HG03095 (cell line): ENCODE results near the gene TDP2.
A peak's percentile ranks its signal among the peaks of the same experiment; 100 is the strongest.
"Not testable (repeated sequence)": the region's sequence is repeated elsewhere in the genome, so short reads cannot be mapped to it uniquely, and the experiment has no call there.

Experiments used
- ATAC-seq: cut with Tn5 transposase; IDR thresholded peaks from one replicate; pipeline ENCODE4 v1.9.1; 2021; ENCODE audit warnings: moderate library complexity; ENCODE audit not compliant: unreplicated experiment

Gene TDP2, protein sequence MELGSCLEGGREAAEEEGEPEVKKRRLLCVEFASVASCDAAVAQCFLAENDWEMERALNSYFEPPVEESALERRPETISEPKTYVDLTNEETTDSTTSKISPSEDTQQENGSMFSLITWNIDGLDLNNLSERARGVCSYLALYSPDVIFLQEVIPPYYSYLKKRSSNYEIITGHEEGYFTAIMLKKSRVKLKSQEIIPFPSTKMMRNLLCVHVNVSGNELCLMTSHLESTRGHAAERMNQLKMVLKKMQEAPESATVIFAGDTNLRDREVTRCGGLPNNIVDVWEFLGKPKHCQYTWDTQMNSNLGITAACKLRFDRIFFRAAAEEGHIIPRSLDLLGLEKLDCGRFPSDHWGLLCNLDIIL

DNA sequence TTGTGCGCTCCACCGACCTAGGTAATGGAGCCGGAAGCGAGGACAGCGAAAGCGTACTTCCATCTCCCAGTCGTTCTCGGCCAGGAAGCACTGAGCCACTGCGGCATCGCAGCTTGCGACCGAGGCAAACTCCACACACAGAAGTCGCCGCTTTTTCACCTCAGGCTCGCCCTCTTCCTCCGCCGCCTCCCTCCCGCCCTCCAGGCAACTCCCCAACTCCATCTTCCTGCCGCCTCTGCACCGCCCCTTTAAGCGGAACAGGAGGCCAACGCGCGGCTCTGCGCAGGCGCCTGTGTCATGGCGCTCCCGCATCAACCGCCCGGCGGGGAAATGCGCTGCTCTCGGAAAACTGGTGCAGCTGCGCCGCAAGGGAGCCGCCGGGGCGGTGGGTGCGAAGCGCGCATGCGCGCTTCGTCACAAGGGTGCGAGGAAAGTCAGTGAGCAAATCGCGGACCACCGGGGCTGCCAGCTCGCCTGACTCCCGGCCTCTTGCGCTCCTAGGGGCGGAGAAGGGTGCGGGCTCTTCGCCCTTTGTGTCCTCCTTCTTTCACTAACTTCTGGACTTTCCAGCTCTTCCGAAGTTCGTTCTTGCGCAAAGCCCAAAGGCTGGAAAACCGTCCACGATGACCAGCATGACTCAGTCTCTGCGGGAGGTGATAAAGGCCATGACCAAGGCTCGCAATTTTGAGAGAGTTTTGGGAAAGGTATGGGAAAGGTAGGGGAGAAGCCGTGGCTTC is at the start of gene TDP2, which contains the start of gene ACOT13:
TSS of gene TDP2 (minus strand) at position 259 of the 737 bp plus-strand sequence. CDS start at position 222, 37 bp downstream.
TSS of gene ACOT13 (plus strand) at position 437 of the 737 bp plus-strand sequence. CDS start at position 624, 187 bp downstream.
- ATAC-seq: peak; percentile 95

DNA sequence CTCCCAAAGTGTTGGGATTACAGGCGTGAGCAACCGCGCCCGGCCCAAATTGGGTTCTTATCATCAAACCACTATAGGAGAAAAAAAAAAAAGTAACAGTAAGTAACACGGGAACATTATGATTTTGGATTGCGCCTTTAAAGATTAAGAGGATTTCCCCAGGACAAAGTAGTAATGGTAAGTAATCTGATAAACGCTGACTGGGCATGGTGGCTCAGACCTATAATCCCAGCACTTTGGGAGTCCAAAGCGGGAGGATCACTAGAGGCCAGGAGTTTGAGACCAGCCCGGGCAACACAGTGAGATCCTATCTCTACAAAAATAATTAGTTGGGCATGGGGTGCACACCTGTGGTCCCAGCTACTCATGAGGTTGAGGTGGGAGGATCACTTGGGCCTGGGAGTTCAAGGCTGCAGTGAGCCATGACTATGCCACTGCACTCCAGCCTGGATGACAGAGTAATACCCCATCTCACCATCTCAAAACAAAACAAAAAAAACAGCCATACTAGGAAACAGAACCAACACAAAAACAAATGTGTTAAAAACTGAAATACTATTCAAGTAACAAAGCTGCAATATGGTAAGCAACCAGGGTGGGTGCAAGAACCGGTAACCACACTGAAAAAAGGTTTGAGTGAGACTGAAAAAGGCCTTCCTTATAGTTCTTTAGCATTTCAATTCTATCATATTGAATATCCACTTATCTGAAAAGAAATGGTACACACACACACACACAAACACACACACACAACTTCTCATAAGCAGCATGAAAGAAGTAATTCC is 44.0 kb upstream of the TDP2 start:
- ATAC-seq: no peak

DNA sequence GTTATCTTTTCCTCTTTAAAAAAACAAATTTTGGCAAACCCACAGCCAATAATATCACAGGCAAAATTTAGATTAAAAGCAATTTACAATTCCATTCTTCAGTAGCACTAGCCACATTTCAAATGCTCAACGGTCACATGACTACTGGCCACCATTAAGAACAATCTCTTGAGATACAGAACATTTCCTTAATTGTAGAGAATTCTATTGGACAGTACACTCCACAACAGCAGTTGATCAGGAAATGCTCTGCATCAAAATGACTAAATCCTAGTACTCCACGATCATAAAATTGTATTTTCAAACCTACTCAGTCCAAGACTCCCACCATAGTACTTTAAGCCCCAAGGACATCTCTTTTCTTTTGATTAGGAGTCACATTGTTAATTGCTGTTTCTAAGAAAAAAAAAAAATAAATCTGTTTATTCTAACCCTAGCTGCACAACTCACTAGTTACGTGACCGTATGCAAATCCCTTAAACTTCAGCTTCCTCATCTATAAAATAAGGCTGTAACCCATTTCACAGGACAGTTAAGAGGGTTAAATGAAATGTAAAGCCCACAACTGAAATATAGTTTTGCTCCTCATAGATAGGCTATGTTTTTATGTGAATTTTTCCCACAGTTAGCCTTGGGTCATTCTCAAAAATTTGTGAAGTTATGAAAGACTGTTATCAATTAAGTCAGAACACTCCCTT is 42.5 kb upstream of the TDP2 start:
- no peak for ATAC-seq

DNA sequence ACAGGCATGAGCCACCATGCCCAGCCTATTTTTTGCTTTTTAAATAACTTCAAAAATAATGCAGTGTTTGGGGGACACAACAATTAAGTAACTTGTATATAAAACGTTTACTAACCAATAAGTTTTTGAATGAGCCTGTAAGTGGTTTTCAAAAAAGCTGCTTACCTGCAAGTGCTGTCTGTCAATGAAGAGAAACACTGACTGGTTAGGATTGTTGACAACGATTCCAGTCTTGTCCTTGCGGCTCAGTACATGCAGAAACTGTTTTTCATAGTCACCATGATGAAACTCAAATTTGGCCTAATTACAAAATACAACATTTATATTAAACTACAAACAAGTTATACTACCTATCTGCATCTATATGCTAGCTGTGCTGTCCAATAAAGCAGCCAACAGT is 41.9 kb upstream of the TDP2 start:
- no peak for ATAC-seq

DNA sequence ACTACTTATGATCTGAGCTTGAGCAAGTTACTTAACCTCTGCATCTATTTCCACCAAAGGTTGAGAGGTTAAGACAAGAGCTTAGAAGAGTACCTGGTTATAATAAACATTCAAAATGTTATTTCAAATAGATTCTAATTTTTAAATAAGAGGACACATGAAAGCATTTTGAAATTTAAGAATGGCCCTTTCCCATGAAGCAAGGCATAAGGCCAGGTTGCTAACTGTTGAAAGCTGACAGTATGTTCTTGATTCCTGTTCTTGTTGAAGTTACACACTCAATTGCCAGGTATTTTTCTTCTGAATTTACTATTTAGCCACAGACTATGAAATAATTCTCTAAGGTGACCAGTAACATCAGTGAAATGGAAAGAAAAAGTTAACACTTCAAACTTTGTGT is 37.8 kb upstream of the TDP2 start:
- ATAC-seq: no peak

DNA sequence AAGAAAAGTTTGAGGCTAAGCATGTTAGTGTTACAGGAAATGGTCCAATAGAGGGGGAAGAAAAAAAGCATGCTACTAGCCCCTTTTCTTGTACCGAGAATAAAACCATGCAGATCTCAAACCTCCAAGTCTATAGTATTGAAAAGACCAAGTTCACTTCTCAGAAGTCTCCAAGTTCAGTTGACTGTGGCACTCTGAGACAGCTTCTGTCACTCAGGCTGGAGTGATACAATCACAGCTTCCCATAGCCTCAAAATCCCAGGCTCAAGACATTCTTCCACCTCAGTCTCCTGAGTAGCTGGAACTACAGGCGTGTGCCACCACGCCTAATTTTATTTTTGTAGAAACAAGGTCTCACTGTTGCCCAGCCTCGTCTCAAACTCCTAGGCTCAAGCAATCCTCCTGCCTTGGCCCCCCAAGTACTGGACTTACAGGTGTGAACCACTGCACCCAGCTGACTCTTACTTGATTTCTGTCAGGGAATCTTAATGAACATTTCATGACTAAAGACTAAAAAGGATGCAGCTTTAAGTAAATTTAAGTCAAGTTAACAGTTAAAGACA is 36.1 kb upstream of the TDP2 start:
- no peak for ATAC-seq

DNA sequence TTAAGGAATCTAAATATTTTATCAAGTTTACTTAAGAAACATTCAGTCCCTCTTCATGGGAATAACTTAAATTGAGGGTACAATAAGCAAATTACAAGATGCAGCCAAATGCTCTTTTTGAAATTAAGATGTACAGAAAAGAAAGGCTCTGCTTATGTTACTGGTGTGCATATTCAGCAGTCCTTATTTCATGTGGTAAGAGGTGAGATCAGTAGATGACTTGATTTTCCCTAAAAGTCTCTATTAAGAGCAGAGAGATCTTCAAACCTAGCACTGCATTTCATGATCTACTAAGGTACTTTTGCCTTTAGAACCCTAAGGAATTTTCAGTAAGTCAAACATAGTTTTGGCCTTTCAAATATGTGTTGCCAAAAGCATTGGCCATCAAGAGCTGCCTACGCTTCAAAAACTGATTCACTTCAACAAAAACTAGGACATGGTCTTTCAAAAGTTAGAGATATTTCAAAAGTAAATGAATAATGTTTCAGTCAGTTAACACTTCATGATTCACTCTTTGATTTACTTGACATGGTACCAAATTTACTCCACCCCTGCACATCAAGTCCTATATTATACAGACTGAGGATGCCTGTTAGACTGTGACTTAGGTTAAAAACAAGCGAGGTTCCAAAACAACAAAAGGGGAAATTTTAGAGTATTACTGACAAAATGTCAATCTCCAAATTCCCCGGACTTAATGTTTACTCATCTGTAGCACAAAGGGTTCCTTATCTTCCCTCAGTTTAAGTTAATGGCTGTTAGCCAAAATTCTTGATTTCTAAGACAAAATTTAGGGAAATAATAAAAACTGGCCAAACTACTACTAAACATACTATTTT is 33.0 kb upstream of the TDP2 start:
- ATAC-seq: no peak

DNA sequence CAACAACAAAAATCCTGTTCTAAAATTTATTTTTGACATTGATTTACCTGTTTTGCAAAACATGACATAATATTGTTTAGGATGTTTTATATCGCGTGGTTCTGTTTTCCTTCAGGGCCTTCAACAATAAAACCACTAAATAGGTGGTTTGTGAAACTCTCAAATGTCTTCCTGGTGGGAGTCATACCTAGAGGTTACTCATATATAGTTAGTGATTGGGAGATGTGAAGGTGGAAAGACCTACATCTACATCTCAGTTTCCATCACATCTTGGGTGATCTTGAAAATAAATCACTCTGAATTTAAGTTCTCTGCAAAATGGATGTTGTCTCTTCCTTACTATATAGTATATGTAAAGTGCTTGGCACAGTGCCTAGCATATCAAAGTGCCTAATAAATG is 29.4 kb upstream of the TDP2 start:
- ATAC-seq: no peak

DNA sequence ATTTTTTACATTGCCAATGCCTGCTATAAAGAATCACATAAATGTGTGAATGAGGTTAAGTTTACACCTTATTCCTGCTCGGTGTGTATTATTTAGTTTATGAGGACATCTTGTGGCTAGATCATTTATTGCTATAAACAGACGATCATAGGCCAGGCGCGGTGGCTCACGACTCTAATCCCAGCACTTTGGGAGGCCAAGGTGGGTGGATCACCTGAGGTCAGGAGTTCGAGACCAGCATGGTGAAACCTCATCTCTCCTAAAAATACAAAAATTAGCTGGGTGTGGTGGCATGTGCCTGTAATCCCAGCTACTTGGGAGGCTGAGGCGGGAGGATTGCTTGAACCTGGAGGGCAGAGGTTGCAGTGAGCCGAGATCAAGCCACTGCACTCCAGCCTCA is 28.9 kb upstream of the TDP2 start:
- not testable (repeated sequence) for ATAC-seq

DNA sequence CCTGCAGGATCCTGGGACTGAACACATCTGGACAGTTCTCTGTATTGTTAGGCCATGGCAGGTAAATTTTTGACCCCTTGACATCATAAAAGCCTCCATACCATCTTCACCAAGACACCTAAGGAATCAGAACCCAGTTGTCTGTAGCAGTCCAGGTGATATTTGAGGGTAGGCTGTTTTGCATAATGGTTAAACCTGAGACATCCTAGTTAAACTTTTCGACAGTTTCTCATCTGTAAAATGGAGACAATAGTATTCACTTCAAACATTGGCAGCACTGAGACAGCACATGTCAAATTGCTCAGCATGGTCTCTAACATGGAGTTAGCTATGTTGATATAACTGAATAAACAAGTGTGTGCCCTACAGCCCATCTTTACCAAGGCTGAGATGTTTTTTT is 27.5 kb upstream of the TDP2 start:
- ATAC-seq: no peak

DNA sequence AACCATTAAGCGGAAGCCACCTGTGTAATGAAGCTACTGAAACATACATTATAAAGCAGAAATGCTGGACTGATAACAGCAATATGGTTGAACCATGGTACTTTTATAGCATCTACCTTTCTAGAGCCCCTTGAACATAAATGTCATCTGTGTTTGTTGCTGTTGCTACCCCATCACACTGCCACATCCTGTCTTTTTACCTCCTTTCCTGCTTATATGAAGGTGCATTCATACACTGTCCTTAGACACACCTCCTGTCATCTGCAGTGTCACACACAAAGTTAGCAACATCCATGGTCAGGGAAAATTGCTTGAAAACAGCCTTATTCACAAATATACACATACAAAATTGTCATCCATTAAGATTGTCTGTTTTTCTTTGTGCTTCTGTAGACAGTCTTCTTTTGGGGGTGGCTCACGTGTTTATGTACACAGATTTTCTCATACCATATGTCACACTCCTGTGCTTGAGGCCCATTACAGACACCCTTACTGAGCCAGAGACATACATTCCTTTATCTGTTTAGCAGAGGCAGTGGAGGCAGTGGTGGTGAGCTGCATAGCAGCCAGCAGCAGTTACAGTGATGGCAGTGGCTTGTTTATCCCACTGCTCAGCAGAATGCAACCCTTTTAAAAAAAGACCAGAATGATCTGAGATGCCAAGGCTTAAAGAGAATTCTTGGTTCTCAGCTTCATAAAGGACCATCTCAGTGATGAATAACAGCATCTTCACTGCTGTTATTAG is 26.3 kb upstream of the TDP2 start:
- no peak for ATAC-seq

DNA sequence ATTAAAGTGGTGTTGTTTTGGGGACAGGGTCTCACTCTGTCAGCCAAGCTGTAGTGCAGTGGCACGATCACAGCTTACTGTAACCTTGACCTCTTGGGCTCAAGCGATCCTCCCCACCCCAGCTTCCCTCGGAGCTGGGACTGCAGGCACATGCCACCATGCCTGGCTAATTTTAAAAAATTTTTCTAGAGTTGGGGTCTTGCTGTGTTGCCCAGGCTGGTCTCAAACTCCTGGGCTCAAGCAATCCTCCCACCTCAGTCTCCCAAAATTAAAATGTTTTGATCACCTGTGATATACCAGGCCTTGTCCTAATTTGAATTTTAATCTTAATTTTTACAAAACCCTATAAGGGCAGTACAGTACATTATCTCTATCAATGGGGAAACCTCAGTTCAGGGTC is 25.7 kb upstream of the TDP2 start:
- ATAC-seq: no peak

DNA sequence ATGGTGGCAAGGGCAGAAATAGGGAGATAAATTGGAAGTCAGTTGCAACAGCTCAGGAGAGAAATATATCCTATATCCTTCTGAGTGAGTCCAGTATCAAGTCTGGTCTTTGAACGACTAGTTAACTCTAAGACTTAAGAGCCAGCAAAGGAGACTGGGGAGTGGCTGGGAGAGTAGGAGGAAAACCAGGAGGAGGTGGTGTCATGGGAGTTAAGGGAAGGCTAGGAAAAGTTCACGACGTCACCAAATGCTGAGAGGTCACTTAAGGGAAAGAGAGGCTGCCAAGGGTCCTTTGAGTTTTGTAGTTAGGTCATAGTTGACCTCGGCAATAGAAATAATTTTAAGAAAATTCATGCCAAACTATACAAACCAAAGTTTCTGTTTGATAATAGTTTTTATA is 25.3 kb upstream of the TDP2 start:
- no peak for ATAC-seq

DNA sequence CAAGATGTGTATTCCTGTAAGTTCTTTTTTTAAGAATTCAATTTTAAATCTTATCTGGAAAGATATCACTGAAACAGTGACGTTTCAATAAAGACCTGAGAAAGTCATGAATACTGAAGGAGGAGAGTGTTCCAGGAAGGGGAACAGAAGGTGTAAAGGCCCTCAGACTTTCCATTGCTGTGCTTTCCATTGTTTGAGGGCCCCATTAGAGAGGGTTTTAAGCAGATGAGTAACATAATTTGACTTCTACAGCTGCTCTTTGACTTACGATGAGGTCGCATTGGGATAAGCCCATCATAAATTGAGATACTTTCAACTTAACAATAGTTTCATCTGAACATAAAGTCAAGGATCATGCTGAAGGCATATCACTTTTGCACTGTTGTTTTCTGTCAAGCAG is 24.9 kb upstream of the TDP2 start:
- no peak for ATAC-seq

DNA sequence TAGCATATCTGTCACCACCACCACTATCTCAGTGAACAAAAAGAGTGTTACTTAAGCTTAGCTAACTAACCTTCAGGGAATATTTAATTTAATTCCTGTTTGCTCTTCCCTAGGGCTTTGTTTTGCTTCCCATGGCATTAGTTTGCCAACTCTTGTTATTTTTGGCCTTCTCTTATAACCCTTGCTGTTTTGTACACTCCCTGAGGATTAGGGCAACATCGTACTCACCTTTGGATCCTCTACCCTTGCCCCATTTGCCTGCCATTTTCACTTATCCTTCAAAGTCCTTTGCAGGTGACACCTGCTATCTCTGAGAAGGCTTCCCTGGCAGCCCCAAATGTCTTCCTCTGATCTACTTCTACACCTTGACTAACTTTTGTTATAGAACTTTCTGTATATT is 23.9 kb upstream of the TDP2 start:
- ATAC-seq: no peak

DNA sequence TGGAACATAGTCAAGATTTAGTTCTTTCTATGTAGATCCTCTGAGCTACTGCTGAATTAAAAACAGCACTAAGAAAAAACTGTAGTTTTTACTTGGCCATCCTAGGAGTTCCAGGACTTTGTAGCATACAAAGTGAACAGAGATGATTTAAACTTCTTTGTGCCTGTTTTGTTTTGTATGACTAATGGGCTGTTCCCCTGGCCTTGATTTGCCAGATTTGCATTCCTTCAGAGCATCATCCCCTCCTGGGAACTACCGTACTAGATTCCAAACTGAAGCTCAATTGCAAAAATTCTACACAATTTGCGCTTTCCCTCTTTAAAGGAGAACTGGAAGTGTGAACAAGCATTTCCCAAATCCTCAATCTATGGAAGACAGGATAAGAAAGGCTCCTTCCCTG is 23.3 kb upstream of the TDP2 start:
- no peak for ATAC-seq

DNA sequence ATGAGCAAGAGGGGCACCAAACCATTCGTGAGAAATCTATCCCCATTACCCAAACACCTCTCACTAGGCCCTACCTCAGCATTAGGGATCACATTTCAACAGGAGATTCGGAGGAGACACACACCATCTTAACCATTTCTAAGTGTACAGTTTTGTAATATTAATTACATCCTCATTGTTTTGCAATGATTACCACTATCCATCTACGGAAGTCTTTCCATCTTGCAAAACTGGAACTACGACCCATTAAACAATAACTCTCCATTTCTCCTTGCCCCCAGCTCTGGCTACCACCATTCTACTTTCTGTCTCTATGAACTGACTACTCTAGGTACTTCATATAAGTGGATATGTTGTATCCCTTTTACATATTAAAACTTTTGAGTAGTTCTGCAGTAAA is 20.2 kb upstream of the TDP2 start:
- ATAC-seq: no peak

DNA sequence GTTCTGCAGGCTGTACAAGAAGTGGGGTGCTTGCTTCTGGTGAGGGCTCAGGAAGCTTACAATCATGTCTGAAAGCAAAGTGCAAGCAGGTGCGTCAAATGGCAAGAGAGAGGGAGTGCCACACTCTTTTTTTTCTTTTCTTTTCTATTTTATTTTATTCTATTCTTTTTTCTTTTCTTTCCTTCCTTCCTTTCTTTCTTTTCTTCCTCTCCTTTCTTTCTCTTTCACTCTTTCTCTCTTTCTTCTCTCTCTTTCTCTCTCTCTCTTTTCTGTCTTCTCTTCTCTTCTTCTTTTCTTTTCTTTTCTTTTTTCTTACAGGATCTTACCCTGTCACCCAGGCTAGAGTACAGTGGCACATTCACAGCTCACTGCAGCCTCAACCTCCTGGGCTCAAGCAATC is 19.7 kb upstream of the TDP2 start:
- no peak for ATAC-seq
